K562 (cell line): Measurements from ENCODE around the gene SHLD1. TPM values are rescaled to one million over a fixed set of nuclear protein-coding genes. Genes with fewer than 3 reads are reported as not detected.

Experiments used
- ATAC-seq: fragments of 200-7000 bp; cut with Tn5 transposase; 3 replicates; pipeline ENCODE4 v1.9.1; 2020; ENCODE audit warnings: moderate library complexity
- BruUV-seq: library from RNA; stranded (reverse); fragments of 400-500 nt; replicated peaks from 2 replicates; lab custom pipeline; 2021; lab: Mats Ljungman, UMichigan
- CTCF ChIA-PET: fragments of 300-600 bp; formaldehyde crosslinking; extraction: SDS; loops from one replicate; lab custom pipeline; 2021; ENCODE audit warnings: low intra/inter-chr PET ratio; lab: Yijun Ruan, JAX
- POLR2A ChIA-PET: fragments of 300-600, 350-650 bp; sonication (Branson Sonifier 250); formaldehyde crosslinking; extraction: SDS; loops from one replicate; lab custom pipeline; 2021; ENCODE audit warnings: antibody characterized with exemption, inconsistent platforms; lab: Yijun Ruan, JAX
- DNase-seq, 4 experiments: peaks; one replicate each; pipeline versions ENCODE4 v3.0.0 to v3.0.0-alpha.2; 2011 to 2018; ENCODE audit warnings: low spot score in 3 of 4, mixed read lengths in 3 of 4; ENCODE audit errors: extremely low read depth in 1 of 4
- FAIRE-seq: peaks from 2 replicates; lab custom pipeline; 2011; peaks lifted over from hg19 to GRCh38; lab: Jason Lieb, UNC
- H2AFZ ChIP-seq: 2 replicates; pipeline ENCODE4 v1.6.0; 2011; ENCODE audit warnings: low read depth, low read length, control low read depth, inconsistent platforms
- H3K27ac ChIP-seq: fragments of 200-600 bp; 3 replicates; pipeline ENCODE4 v1.8.0; 2011; ENCODE audit warnings: low read depth, mild to moderate bottlenecking, control low read depth, inconsistent platforms, low read length, moderate library complexity, mixed read lengths; ENCODE audit errors: extremely low read depth
- H3K27me3 ChIP-seq, 2 experiments: fragments of 300-600 bp in 1 of 2; 2 replicates in 1 of 2; 3 replicates in 1 of 2; pipeline versions ENCODE4 v1.6.0 to v1.8.0; 2011; ENCODE audit warnings: inconsistent platforms in 2 of 2, low read length in 2 of 2, mild to moderate bottlenecking in 1 of 2, mixed read lengths in 1 of 2, moderate library complexity in 1 of 2; ENCODE audit not compliant: control insufficient read depth in 2 of 2, insufficient read depth in 2 of 2
- H3K36me3 ChIP-seq: fragments of 300-600 bp; 3 replicates; pipeline ENCODE4 v1.8.0; 2011; ENCODE audit warnings: mild to moderate bottlenecking, low read length, inconsistent platforms; ENCODE audit not compliant: control insufficient read depth, insufficient read depth
- H3K4me1 ChIP-seq, 2 experiments: fragments of 200-600 bp in 1 of 2; replicated peaks in 1 of 2; 2 replicates in 1 of 2; 3 replicates in 1 of 2; pipeline versions ENCODE4 v1.5.1 to v1.8.0; 2011; ENCODE audit warnings: inconsistent platforms in 2 of 2, low read length in 2 of 2, mild to moderate bottlenecking in 1 of 2, mixed read lengths in 1 of 2, moderate library complexity in 1 of 2; ENCODE audit not compliant: control insufficient read depth in 2 of 2, insufficient read depth in 2 of 2
- H3K4me2 ChIP-seq: 2 replicates; pipeline ENCODE4 v1.6.1; 2011; ENCODE audit warnings: low read length, control low read depth, inconsistent platforms, mixed read lengths; ENCODE audit not compliant: insufficient read depth
- H3K4me3 ChIP-seq: fragments of 200-600 bp; sonication (generic), shearing (Covaris generic); 2 replicates; pipeline ENCODE4 v1.5.1; 2016; ENCODE audit warnings: control low read depth, inconsistent platforms
- H3K79me2 ChIP-seq: fragments of 200-600 bp; 3 replicates; pipeline ENCODE4 v1.8.0; 2011; ENCODE audit warnings: low read length, inconsistent platforms; ENCODE audit not compliant: control insufficient read depth, insufficient read depth
- H3K9ac ChIP-seq, 2 experiments: 2 replicates each; pipeline versions ENCODE4 v1.6.0 to v1.6.1; 2011; ENCODE audit warnings: low read depth in 2 of 2, low read length in 2 of 2, control low read depth in 1 of 2, inconsistent platforms in 1 of 2, mild to moderate bottlenecking in 1 of 2, mixed read lengths in 1 of 2; ENCODE audit not compliant: insufficient read depth in 1 of 2
- H3K9me1 ChIP-seq: one replicate; pipeline ENCODE4 v1.6.0; 2011; ENCODE audit warnings: inconsistent platforms, mild to moderate bottlenecking, low read length, moderate library complexity; ENCODE audit not compliant: control insufficient read depth, insufficient read depth
- H3K9me3 ChIP-seq: replicated peaks from 2 replicates; pipeline ENCODE4 v1.5.1; 2011; ENCODE audit warnings: low read depth, low read length, inconsistent platforms; ENCODE audit not compliant: control insufficient read depth, insufficient read depth
- H4K20me1 ChIP-seq: replicated peaks from 2 replicates; pipeline ENCODE4 v1.6.1; 2011; ENCODE audit warnings: low read length, inconsistent platforms, mixed read lengths; ENCODE audit not compliant: control insufficient read depth, insufficient read depth
- DIDO1 ChIP-seq: fragments of 450-650 bp; IDR thresholded peaks from 2 replicates; pipeline ENCODE4 v1.6.1; 2016; ENCODE audit warnings: low read depth, missing biosample characterization, missing genetic modification characterization
- FOXA1 ChIP-seq: fragments of 450-650 bp; IDR thresholded peaks from 2 replicates; pipeline ENCODE4 v1.6.1; 2016; ENCODE audit warnings: mild to moderate bottlenecking, borderline replicate concordance
- HDAC8 ChIP-seq: fragments of 450-650 bp; IDR thresholded peaks from 2 replicates; pipeline ENCODE4 v1.6.1; 2016; ENCODE audit warnings: mild to moderate bottlenecking, missing genetic modification characterization, moderate library complexity, missing compliant biosample characterization
- IFI16 ChIP-seq: fragments of 250-450 bp; sonication (Bioruptor Pico); IDR thresholded peaks from 2 replicates; pipeline ENCODE4 v2.1.2; 2022; ENCODE audit warnings: mild to moderate bottlenecking, inconsistent platforms
- JUNB ChIP-seq: fragments of 450-650 bp; formaldehyde crosslinking; conservative IDR thresholded peaks from 2 replicates; pipeline ENCODE4 v1.4.0; 2020; ENCODE audit warnings: mild to moderate bottlenecking
- JUND ChIP-seq, 2 experiments: IDR thresholded peaks; 2 replicates in 1 of 2; 3 replicates in 1 of 2; pipeline ENCODE4 v1.6.1; 2011; ENCODE audit warnings: borderline replicate concordance in 2 of 2, low read depth in 2 of 2, low read length in 2 of 2, improper control_type of control experiment in 1 of 2, missing biosample characterization in 1 of 2, missing genetic modification characterization in 1 of 2, missing genetic modification reagents in 1 of 2
- KDM1A ChIP-seq, 2 experiments: fragments of 450-650 bp; IDR thresholded peaks; 2 replicates each; pipeline ENCODE4 v1.6.1; 2016; ENCODE audit warnings: mild to moderate bottlenecking in 2 of 2
- KLF6 ChIP-seq: fragments of 250-450 bp; sonication (Bioruptor Pico); IDR thresholded peaks from 2 replicates; pipeline ENCODE4 v1.4.0; 2020; ENCODE audit warnings: mild to moderate bottlenecking, moderate library complexity, borderline replicate concordance
- MCM5 ChIP-seq: fragments of 450-650 bp; IDR thresholded peaks from 2 replicates; pipeline ENCODE4 v1.6.1; 2016; ENCODE audit warnings: low read depth
- MTA2 ChIP-seq: fragments of 450-650 bp; IDR thresholded peaks from 2 replicates; pipeline ENCODE4 v1.6.1; 2016; ENCODE audit warnings: low read depth
- PHF21A ChIP-seq: fragments of 450-650 bp; IDR thresholded peaks from 2 replicates; pipeline ENCODE4 v1.6.1; 2017; ENCODE audit warnings: low read depth, borderline replicate concordance
- SMARCA5 ChIP-seq: fragments of 450-650 bp; IDR thresholded peaks from 2 replicates; pipeline ENCODE4 v1.6.1; 2016
- SMC3 ChIP-seq: conservative IDR thresholded peaks from 2 replicates; pipeline ENCODE4 v1.6.1; 2011; ENCODE audit warnings: low read depth, low read length, improper control_type of control experiment; ENCODE audit not compliant: insufficient read depth
- U2AF2 ChIP-seq: fragments of 200-400 bp; formaldehyde crosslinking; optimal IDR thresholded peaks from 2 replicates; pipeline ENCODE3; 2017; ENCODE audit warnings: low read depth, mild to moderate bottlenecking, low read length
- ZBTB1 ChIP-seq: sonication (generic); formaldehyde crosslinking; IDR thresholded peaks from 2 replicates; pipeline ENCODE4 v1.8.1; 2023; ENCODE audit warnings: missing genetic modification reagents, low read depth, mild to moderate bottlenecking, borderline replicate concordance
- ZNF695 ChIP-seq: fragments of 450-650 bp; formaldehyde crosslinking; IDR thresholded peaks from 2 replicates; pipeline ENCODE4 v1.4.0; 2020; ENCODE audit warnings: mild to moderate bottlenecking, moderate library complexity
- ZNF717 ChIP-seq: fragments of 250-450 bp; sonication (Bioruptor Pico); IDR thresholded peaks from 2 replicates; pipeline ENCODE4 v1.5.0; 2021
- WGBS: fragments of 100-300 bp; shearing (Covaris generic); methylation state at CpG from one replicate; pipeline ENCODE4 v1.1.6; 2016; ENCODE audit warnings: low coverage, mixed read lengths; ENCODE audit not compliant: insufficient coverage; ENCODE audit errors: missing lambda C conversion rate; 5-methylcytosine and 5-hydroxymethylcytosine counted together
- in situ Hi-C: fragments of 300-500 bp; cut with MboI; formaldehyde crosslinking; loops from 4 replicates; pipeline ENCODE4 v1.15.0; 2018; ENCODE audit warnings: inconsistent platforms, mixed read lengths
- intact Hi-C: fragments of 100-400 bp; cut with micrococcal nuclease; formaldehyde crosslinking; loops from 2 replicates; pipeline ENCODE4 v1.14.2; 2022
- polyA plus RNA-seq, 8 experiments: library from polyadenylated mRNA; depleted of rRNA in 4 of 8; stranded (reverse) in 5 of 8; unstranded in 3 of 8; fragments of >200 nt; fragmentation: Nextera tagmentation in 2 of 8; fragmentation: Illumina TruSeq in 1 of 8; extraction: Ambion mirVana in 2 of 8; extraction: Trizol in 1 of 8; gene quantifications; 2 replicates each; pipeline versions ENCODE4 v1.2.1 to v1.2.3, GENCODE V29; 2011 to 2014; ENCODE audit warnings: inconsistent platforms in 1 of 8, missing spikeins in 1 of 8
- total RNA-seq, 7 experiments: library from RNA; depleted of rRNA in 6 of 7; stranded (reverse); fragments of >200 nt in 6 of 7; fragmentation: Illumina TruSeq in 2 of 7; extraction: Trizol in 2 of 7; gene quantifications; 2 replicates each; pipeline versions ENCODE4 v1.2.1 to v1.2.3, GENCODE V29; 2011 to 2021; ENCODE audit warnings: low replicate concordance in 1 of 7
- TF ChIP-seq, protein P1 (sequence below): fragments of 250-450 bp; sonication (Bioruptor Pico); IDR thresholded peaks from 2 replicates; pipeline ENCODE4 v1.4.0; 2020; ENCODE audit warnings: borderline replicate concordance
- TF ChIP-seq, protein P2 (sequence below): fragments of 450-650 bp; IDR thresholded peaks from 2 replicates; pipeline ENCODE4 v1.6.1; 2016; ENCODE audit warnings: borderline replicate concordance
- TF ChIP-seq, protein P3 (sequence below): sonication (generic); formaldehyde crosslinking; IDR thresholded peaks from 2 replicates; pipeline ENCODE4 v1.8.0; 2022; ENCODE audit warnings: mild to moderate bottlenecking, low read depth, missing genetic modification reagents

Gene SHLD1
- total and polyA plus RNA-seq, 9 of the 15 experiments (the other 6 are each of a cell fraction or from before 2014, with no cell fraction given), result 3.7 to 21.6 (median 8.2) TPM

- FAIRE-seq, result no peak
- 0% methylated on average over 6 of the region's 6 CpGs for WGBS
- peaks cover 0 to 8% of the 10 kb centered on the region in 2 experiments; a peak in 2 of 5 replicates for H3K4me1 ChIP-seq
- BruUV-seq, result no TSS peak
- ChIA-PET CTCF (no interaction called here), POLR2A (no interaction called here)
- no peaks in the 10 kb centered on the region for H3K79me2 ChIP-seq
- intact Hi-C loops, result no loop called here
- ATAC-seq, result no peak
- H4K20me1 ChIP-seq, result 0 out of 2 replicates have a peak, but pooled peaks cover 3% of the 10 kb centered on the region
- no peak overlapping the region for H3K9ac ChIP-seq
- no peak for DNase-seq
- no peak overlapping the region for H3K27ac ChIP-seq
- no peak overlapping the region for H2AFZ ChIP-seq
- in situ Hi-C loops, result no loop called here
- H3K4me2 ChIP-seq, result no peak overlapping the region
- H3K9me3 ChIP-seq, result no peaks in the 10 kb centered on the region
- TF ChIP-seq SMC3, result no peak
- TF ChIP-seq HDAC8 (tag), result no peak
- TF ChIP-seq ZNF695 (CRISPR knock-in tag), result no peak
- no peak for TF ChIP-seq DIDO1 (tag)
- TF ChIP-seq, protein P1, sequence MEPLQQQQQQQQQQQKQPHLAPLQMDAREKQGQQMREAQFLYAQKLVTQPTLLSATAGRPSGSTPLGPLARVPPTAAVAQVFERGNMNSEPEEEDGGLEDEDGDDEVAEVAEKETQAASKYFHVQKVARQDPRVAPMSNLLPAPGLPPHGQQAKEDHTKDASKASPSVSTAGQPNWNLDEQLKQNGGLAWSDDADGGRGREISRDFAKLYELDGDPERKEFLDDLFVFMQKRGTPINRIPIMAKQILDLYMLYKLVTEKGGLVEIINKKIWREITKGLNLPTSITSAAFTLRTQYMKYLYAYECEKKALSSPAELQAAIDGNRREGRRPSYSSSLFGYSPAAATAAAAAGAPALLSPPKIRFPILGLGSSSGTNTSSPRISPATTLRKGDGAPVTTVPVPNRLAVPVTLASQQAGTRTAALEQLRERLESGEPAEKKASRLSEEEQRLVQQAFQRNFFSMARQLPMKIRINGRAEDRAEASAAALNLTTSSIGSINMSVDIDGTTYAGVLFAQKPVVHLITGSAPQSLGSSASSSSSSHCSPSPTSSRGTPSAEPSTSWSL (CRISPR knock-in tag), result no peak
- TF ChIP-seq JUND (IDR thresholded peaks at IDR 0.05; ENCODE audit: borderline replicate concordance, low read depth, low read length), result no peak
- no peak for TF ChIP-seq JUND (tag; IDR thresholded peaks at IDR 0.05; ENCODE audit: borderline replicate concordance, low read depth, low read length)
- no peak for TF ChIP-seq MCM5
- TF ChIP-seq KLF6 (CRISPR knock-in tag), result no peak
- TF ChIP-seq MTA2, result no peak
- TF ChIP-seq IFI16 (CRISPR knock-in tag), result no peak
- no peak for TF ChIP-seq FOXA1
- no peak for TF ChIP-seq JUNB
- TF ChIP-seq PHF21A, result no peak
- no peak for TF ChIP-seq SMARCA5
- TF ChIP-seq ZNF717 (CRISPR knock-in tag), result no peak
- no peak for TF ChIP-seq ZBTB1 (CRISPR knock-in tag)
- TF ChIP-seq U2AF2, result no peak
- TF ChIP-seq, protein P2, sequence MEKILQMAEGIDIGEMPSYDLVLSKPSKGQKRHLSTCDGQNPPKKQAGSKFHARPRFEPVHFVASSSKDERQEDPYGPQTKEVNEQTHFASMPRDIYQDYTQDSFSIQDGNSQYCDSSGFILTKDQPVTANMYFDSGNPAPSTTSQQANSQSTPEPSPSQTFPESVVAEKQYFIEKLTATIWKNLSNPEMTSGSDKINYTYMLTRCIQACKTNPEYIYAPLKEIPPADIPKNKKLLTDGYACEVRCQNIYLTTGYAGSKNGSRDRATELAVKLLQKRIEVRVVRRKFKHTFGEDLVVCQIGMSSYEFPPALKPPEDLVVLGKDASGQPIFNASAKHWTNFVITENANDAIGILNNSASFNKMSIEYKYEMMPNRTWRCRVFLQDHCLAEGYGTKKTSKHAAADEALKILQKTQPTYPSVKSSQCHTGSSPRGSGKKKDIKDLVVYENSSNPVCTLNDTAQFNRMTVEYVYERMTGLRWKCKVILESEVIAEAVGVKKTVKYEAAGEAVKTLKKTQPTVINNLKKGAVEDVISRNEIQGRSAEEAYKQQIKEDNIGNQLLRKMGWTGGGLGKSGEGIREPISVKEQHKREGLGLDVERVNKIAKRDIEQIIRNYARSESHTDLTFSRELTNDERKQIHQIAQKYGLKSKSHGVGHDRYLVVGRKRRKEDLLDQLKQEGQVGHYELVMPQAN, result no peak
- TF ChIP-seq, protein P3, sequence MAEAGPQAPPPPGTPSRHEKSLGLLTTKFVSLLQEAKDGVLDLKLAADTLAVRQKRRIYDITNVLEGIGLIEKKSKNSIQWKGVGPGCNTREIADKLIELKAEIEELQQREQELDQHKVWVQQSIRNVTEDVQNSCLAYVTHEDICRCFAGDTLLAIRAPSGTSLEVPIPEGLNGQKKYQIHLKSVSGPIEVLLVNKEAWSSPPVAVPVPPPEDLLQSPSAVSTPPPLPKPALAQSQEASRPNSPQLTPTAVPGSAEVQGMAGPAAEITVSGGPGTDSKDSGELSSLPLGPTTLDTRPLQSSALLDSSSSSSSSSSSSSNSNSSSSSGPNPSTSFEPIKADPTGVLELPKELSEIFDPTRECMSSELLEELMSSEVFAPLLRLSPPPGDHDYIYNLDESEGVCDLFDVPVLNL, result no peak
- TF ChIP-seq KDM1A (IDR thresholded peaks at IDR 0.05), result no peak
- no peaks in the 10 kb centered on the region for H3K36me3 ChIP-seq
- peaks cover 0 to 2% of the 10 kb centered on the region in 2 experiments; a peak in 2 of 5 replicates for H3K27me3 ChIP-seq
- no peak overlapping the region for H3K4me3 ChIP-seq
- no peaks in the 10 kb centered on the region for H3K9me1 ChIP-seq
Observed at GRCh38 chr20:5910186-5910585, 160.0 kb downstream of the SHLD1 start.
